DND-41 (cell line): ENCODE results near the gene BCL2L11.

Experiments
- EZH2 ChIP-seq: IDR thresholded peaks from 3 replicates; pipeline ENCODE4 v1.6.1; 2012; ENCODE audit warnings: borderline replicate concordance, low read depth, mild to moderate bottlenecking, moderate library complexity, low read length, inconsistent platforms; ENCODE audit not compliant: severe bottlenecking
- TF ChIP-seq, protein P1 (sequence below): IDR thresholded peaks from 2 replicates; pipeline ENCODE4 v1.5.1; 2012; ENCODE audit warnings: borderline replicate concordance, low read length, moderate library complexity, mild to moderate bottlenecking; ENCODE audit not compliant: poor library complexity, severe bottlenecking; ENCODE audit errors: extremely low read depth

- TF ChIP-seq EZH2 = no peak
- TF ChIP-seq, protein P1, sequence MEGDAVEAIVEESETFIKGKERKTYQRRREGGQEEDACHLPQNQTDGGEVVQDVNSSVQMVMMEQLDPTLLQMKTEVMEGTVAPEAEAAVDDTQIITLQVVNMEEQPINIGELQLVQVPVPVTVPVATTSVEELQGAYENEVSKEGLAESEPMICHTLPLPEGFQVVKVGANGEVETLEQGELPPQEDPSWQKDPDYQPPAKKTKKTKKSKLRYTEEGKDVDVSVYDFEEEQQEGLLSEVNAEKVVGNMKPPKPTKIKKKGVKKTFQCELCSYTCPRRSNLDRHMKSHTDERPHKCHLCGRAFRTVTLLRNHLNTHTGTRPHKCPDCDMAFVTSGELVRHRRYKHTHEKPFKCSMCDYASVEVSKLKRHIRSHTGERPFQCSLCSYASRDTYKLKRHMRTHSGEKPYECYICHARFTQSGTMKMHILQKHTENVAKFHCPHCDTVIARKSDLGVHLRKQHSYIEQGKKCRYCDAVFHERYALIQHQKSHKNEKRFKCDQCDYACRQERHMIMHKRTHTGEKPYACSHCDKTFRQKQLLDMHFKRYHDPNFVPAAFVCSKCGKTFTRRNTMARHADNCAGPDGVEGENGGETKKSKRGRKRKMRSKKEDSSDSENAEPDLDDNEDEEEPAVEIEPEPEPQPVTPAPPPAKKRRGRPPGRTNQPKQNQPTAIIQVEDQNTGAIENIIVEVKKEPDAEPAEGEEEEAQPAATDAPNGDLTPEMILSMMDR = no peak
Observed at GRCh38 chr2:111185361-111186022, 64.8 kb downstream of the BCL2L11 start.
